ENCODE data around the gene SPTB.

SPTB gene

GRCh38 chr14:64720131-64720576, 159.6 kb downstream of the SPTB start:
- no peak overlapping the region for H3K9ac ChIP-seq (ENCODE audit: low read length)
- H3K9me3 ChIP-seq (ENCODE audit: insufficient read depth, low read length): no peaks in the 10 kb centered on the region
- no peaks in the 10 kb centered on the region for H3F3A ChIP-seq (ENCODE audit: insufficient read depth)
- no peaks in the 10 kb centered on the region for H3K27me3 ChIP-seq (ENCODE audit: low read length)
- H3K36me3 ChIP-seq (ENCODE audit: low read length): no peaks in the 10 kb centered on the region
- H3K9me2 ChIP-seq (replicated peaks; ENCODE audit: insufficient read depth, low read length): no peaks in the 10 kb centered on the region
- TF ChIP-seq, protein P1, sequence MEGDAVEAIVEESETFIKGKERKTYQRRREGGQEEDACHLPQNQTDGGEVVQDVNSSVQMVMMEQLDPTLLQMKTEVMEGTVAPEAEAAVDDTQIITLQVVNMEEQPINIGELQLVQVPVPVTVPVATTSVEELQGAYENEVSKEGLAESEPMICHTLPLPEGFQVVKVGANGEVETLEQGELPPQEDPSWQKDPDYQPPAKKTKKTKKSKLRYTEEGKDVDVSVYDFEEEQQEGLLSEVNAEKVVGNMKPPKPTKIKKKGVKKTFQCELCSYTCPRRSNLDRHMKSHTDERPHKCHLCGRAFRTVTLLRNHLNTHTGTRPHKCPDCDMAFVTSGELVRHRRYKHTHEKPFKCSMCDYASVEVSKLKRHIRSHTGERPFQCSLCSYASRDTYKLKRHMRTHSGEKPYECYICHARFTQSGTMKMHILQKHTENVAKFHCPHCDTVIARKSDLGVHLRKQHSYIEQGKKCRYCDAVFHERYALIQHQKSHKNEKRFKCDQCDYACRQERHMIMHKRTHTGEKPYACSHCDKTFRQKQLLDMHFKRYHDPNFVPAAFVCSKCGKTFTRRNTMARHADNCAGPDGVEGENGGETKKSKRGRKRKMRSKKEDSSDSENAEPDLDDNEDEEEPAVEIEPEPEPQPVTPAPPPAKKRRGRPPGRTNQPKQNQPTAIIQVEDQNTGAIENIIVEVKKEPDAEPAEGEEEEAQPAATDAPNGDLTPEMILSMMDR (IDR thresholded peaks at IDR 0.05; ENCODE audit: insufficient read depth, low read length, poor library complexity, severe bottlenecking): no peak
- no peak for TF ChIP-seq EZH2phosphoT487 (conservative IDR thresholded peaks at IDR 0.05; ENCODE audit: low read length)
- no peaks in the 10 kb centered on the region for H3K79me2 ChIP-seq (ENCODE audit: insufficient read depth, low read length)
- H2AFZ ChIP-seq (ENCODE audit: low read depth, low read length, severe bottlenecking): no peak overlapping the region
- no peaks in the 10 kb centered on the region for H4K20me1 ChIP-seq (ENCODE audit: low read depth, low read length)
- H3K4me2 ChIP-seq (ENCODE audit: low read depth, low read length, poor library complexity, severe bottlenecking): no peak overlapping the region
- no peak overlapping the region for H3K27ac ChIP-seq (ENCODE audit: low read depth, low read length)
- no peak overlapping the region for H3K4me3 ChIP-seq (ENCODE audit: insufficient read depth, low read length, poor library complexity, severe bottlenecking)

DNA sequence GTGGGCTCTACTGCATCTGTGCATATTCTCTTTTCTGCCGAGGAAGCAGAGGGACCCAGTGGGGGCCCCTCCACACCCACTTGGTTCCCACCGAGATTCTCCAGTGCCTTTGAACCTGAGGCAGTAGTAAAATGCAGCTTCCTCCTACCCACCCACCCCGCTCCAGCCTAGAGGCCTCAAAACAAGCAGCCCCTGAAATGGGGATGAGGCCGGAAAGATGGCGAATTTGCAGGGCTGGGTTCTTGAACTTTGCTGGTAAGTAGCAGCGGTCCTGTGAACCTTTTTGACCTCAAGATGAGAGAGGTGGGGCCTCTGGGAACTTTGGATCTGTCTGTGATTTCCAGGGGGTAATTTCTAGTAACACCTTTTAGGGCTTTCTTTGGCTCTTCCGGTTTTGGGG, 160.1 kb downstream of the SPTB start:
- no peak overlapping the region for H3K27ac ChIP-seq (ENCODE audit: low read depth, low read length)
- no peak overlapping the region for H3K4me2 ChIP-seq (ENCODE audit: low read depth, low read length, poor library complexity, severe bottlenecking)
- no peaks in the 10 kb centered on the region for H3K79me2 ChIP-seq (ENCODE audit: insufficient read depth, low read length)
- no peaks in the 10 kb centered on the region for H3K27me3 ChIP-seq (ENCODE audit: low read length)
- H2AFZ ChIP-seq (ENCODE audit: low read depth, low read length, severe bottlenecking): no peak overlapping the region
- no peaks in the 10 kb centered on the region for H3F3A ChIP-seq (ENCODE audit: insufficient read depth)
- H3K9me3 ChIP-seq (ENCODE audit: insufficient read depth, low read length): no peaks in the 10 kb centered on the region
- H3K36me3 ChIP-seq (ENCODE audit: low read length): no peaks in the 10 kb centered on the region
- no peak overlapping the region for H3K4me3 ChIP-seq (ENCODE audit: insufficient read depth, low read length, poor library complexity, severe bottlenecking)
- TF ChIP-seq EZH2phosphoT487 (conservative IDR thresholded peaks at IDR 0.05; ENCODE audit: low read length): no peak
- TF ChIP-seq, protein P1 (IDR thresholded peaks at IDR 0.05; ENCODE audit: insufficient read depth, low read length, poor library complexity, severe bottlenecking): no peak
- no peak overlapping the region for H3K9ac ChIP-seq (ENCODE audit: low read length)
- H4K20me1 ChIP-seq (ENCODE audit: low read depth, low read length): no peaks in the 10 kb centered on the region
- no peaks in the 10 kb centered on the region for H3K9me2 ChIP-seq (replicated peaks; ENCODE audit: insufficient read depth, low read length)

GRCh38 chr14:64718762-64719161, 160.9 kb downstream of the SPTB start:
- Histone ChIP-seq H3K4me2 (ENCODE audit: low read depth, low read length, poor library complexity, severe bottlenecking) (no peak overlapping the region), H3K36me3 (ENCODE audit: low read length) (no peaks in the 10 kb centered on the region), H3K4me3 (ENCODE audit: insufficient read depth, low read length, poor library complexity, severe bottlenecking) (no peak overlapping the region), H3K79me2 (ENCODE audit: insufficient read depth, low read length) (no peaks in the 10 kb centered on the region), H3K27me3 (ENCODE audit: low read length) (no peaks in the 10 kb centered on the region), H2AFZ (ENCODE audit: low read depth, low read length, severe bottlenecking) (no peak overlapping the region), H3K9ac (ENCODE audit: low read length) (no peak overlapping the region), H4K20me1 (ENCODE audit: low read depth, low read length) (no peaks in the 10 kb centered on the region), H3K9me2 (replicated peaks; ENCODE audit: insufficient read depth, low read length) (no peaks in the 10 kb centered on the region), H3F3A (ENCODE audit: insufficient read depth) (no peaks in the 10 kb centered on the region), H3K9me3 (ENCODE audit: insufficient read depth, low read length) (peaks cover 6% of the 10 kb centered on the region; the same call in 1 of the 2 replicates), H3K27ac (ENCODE audit: low read depth, low read length) (no peak overlapping the region)
- TF ChIP-seq, protein P1 (IDR thresholded peaks at IDR 0.05; ENCODE audit: insufficient read depth, low read length, poor library complexity, severe bottlenecking): no peak
- TF ChIP-seq EZH2phosphoT487 (conservative IDR thresholded peaks at IDR 0.05; ENCODE audit: low read length): no peak

Measured in SU-DHL-6 (cell line).